ENCODE data around the gene LSAMP. TPM values are rescaled to one million over a fixed set of nuclear protein-coding genes. Genes with fewer than 3 reads are reported as not detected.

LSAMP gene
- total RNA-seq, 1 experiment from 2014 or later = 3.1 TPM

GRCh38 chr3:116331380-116331779, 113.9 kb downstream of the LSAMP start:
- ChIA-PET CTCF (no interaction called here), POLR2A (no interaction called here)
- Histone ChIP-seq H3K36me3 (ENCODE audit: control insufficient read depth, insufficient read depth, low read length) (no peaks in the 10 kb centered on the region), H3K27me3 (ENCODE audit: control insufficient read depth, insufficient read depth, low read length) (no peaks in the 10 kb centered on the region), H3K4me3 (ENCODE audit: low read depth in 2 of 2, low read length in 2 of 2) (no peak overlapping the region), H3K27ac (ENCODE audit: low read length) (no peak overlapping the region), H3K4me1 (ENCODE audit: control insufficient read depth, insufficient read depth, low read length) (no peaks in the 10 kb centered on the region), H3K9me3 (ENCODE audit: control insufficient read depth, insufficient read depth, low read depth, low read length) (0 out of 2 replicates have a peak, but pooled peaks cover 3% of the 10 kb centered on the region)
- in situ Hi-C loops (cut with HindIII; ENCODE audit: low pct_unique_long_range_greater_than_20kb, low sequenced_read_pairs) (no loop called here), intact Hi-C loops (cut with micrococcal nuclease; ENCODE audit: unreplicated experiment) (no loop called here)
- no TSS peak for BruUV-seq (replicated peaks)
- TF ChIP-seq SIN3A (IDR thresholded peaks at IDR 0.05; ENCODE audit: borderline replicate concordance, insufficient read depth, low read depth, low read length) = no peak
- TF ChIP-seq TCF7L2 (IDR thresholded peaks at IDR 0.05; ENCODE audit: low read depth, low read length) = no peak
- no peak for TF ChIP-seq CTCF (IDR thresholded peaks at IDR 0.05)
- no peak for TF ChIP-seq REST (IDR thresholded peaks at IDR 0.05; ENCODE audit: insufficient read depth in 1 of 2, low read depth in 2 of 2, low read length in 1 of 2)
- TF ChIP-seq POLR2AphosphoS5 (IDR thresholded peaks at IDR 0.05; ENCODE audit: low read depth, low read length) = no peak
- ATAC-seq = no peak
- DNase-seq (ENCODE audit: low read depth, low spot score) = no peak

- no peak for TF ChIP-seq POLR2AphosphoS5 (IDR thresholded peaks at IDR 0.05; ENCODE audit: low read depth, low read length)
- TF ChIP-seq SIN3A (IDR thresholded peaks at IDR 0.05; ENCODE audit: borderline replicate concordance, insufficient read depth, low read depth, low read length) = no peak
- no peak for TF ChIP-seq REST (IDR thresholded peaks at IDR 0.05; ENCODE audit: insufficient read depth in 1 of 2, low read depth in 2 of 2, low read length in 1 of 2)
- TF ChIP-seq TCF7L2 (IDR thresholded peaks at IDR 0.05; ENCODE audit: low read depth, low read length) = no peak
- no peak for TF ChIP-seq CTCF (IDR thresholded peaks at IDR 0.05)
- intact Hi-C loops (cut with micrococcal nuclease; ENCODE audit: unreplicated experiment) (no loop called here), in situ Hi-C loops (cut with HindIII; ENCODE audit: low pct_unique_long_range_greater_than_20kb, low sequenced_read_pairs) (no loop called here)
- no peak for DNase-seq (ENCODE audit: low read depth, low spot score)
- Histone ChIP-seq H3K4me3 (ENCODE audit: low read depth in 2 of 2, low read length in 2 of 2) (no peak overlapping the region), H3K4me1 (ENCODE audit: control insufficient read depth, insufficient read depth, low read length) (no peaks in the 10 kb centered on the region), H3K9me3 (ENCODE audit: control insufficient read depth, insufficient read depth, low read depth, low read length) (no peaks in the 10 kb centered on the region), H3K36me3 (ENCODE audit: control insufficient read depth, insufficient read depth, low read length) (no peaks in the 10 kb centered on the region), H3K27me3 (ENCODE audit: control insufficient read depth, insufficient read depth, low read length) (no peaks in the 10 kb centered on the region), H3K27ac (ENCODE audit: low read length) (no peak overlapping the region)
- POLR2A ChIA-PET = no interaction called here
- ATAC-seq = no peak
- no TSS peak for BruUV-seq (replicated peaks)
- CTCF ChIA-PET = no interaction called here
Measured at GRCh38 chr3:116322750-116323375, 122.4 kb downstream of the LSAMP start.
